Pancreas (tissue), 10 donors: Measurements from ENCODE around the gene SYNJ2. TPM values are rescaled to one million over a fixed set of nuclear protein-coding genes. Genes with fewer than 3 reads are reported as not detected.

Experiments used
- ATAC-seq, 4 donors: fragments of 200-7000 bp; cut with Tn5 transposase; one replicate each; pipeline versions ENCODE4 v1.8.0 to v1.9.1; 2020; ENCODE audit warnings: mild to moderate bottlenecking in 4 of 4, moderate library complexity in 4 of 4
- DNase-seq, 6 donors: peaks; one replicate each; pipeline ENCODE4 v3.0.0-alpha.2; 2020
- FAIRE-seq: peaks from 2 replicates; lab custom pipeline; 2012; peaks lifted over from hg19 to GRCh38; lab: Jason Lieb, UNC
- H3K27ac ChIP-seq, 4 donors: fragments of 200-600 bp; sonication (generic); 1 replicate in 3 of 4; 2 replicates in 1 of 4; pipeline versions ENCODE4 v1.5.0 to v1.8.0; 2020
- H3K27me3 ChIP-seq, 4 donors: fragments of 200-600 bp; one replicate each; pipeline ENCODE4 v1.8.0; 2021
- H3K36me3 ChIP-seq, 3 donors: fragments of 200-600 bp; sonication (generic) in 1 of 3; one replicate each; pipeline versions ENCODE4 v1.5.0 to v1.8.0; 2020 to 2021
- H3K4me1 ChIP-seq, 3 donors: fragments of 200-600 bp; one replicate each; pipeline ENCODE4 v1.8.0; 2021
- H3K4me3 ChIP-seq, 4 donors: fragments of 200-600 bp; sonication (generic) in 2 of 4; one replicate each; pipeline versions ENCODE4 v1.5.0 to v1.8.0; 2020 to 2021
- H3K9me3 ChIP-seq, 4 donors: fragments of 200-600 bp; one replicate each; pipeline ENCODE4 v1.8.0; 2021
- CTCF ChIP-seq, 4 donors: fragments of 200-600 bp; sonication (generic) in 3 of 4; IDR thresholded peaks; one replicate each; pipeline versions ENCODE4 v1.5.0 to v1.8.0; 2021; ENCODE audit warnings: antibody characterized with exemption in 4 of 4
- WGBS, 2 donors: extraction: QIAGEN DNeasy Blood & Tissue Kit; methylation state at CpG; one replicate each; pipeline ENCODE4 v1.1.7; 2013; 5-methylcytosine and 5-hydroxymethylcytosine counted together
- intact Hi-C, 3 donors: fragments of 100-400 bp; cut with DNase I; formaldehyde crosslinking; loops; one replicate each; pipeline versions ENCODE4 v1.11.1 to v1.14.2; 2022
- polyA plus RNA-seq, 2 donors: library from polyadenylated mRNA; stranded (reverse); fragments of 200-250 nt; gene quantifications; one replicate each; pipeline ENCODE4 v1.2.3, GENCODE V29; 2013
- total RNA-seq, 6 donors: library from RNA; stranded (reverse); fragmentation: NEBNext Ultra II Directional in 4 of 6; extraction: Animal tissue kit (Norgen Biotek cat#: 25700) in 4 of 6; gene quantifications; one replicate each; pipeline versions ENCODE4 v1.2.1 to v1.2.4, GENCODE V29; 2021 to 2023
- donor health status: healthy with polysubstance abuse.
- donor health status: DM: no; HTN: no; CAD: no; lungs with moderate emphysema.
- donor health status: DM: no; HTN: no; CAD: no.
- donor health status: control.
- donor health status: control.
- donor health status: Bipolar disorder and iron deficiency.
- donor health status: DM: yes; HTN: yes; CAD: no.
- donor health status: DM: no; HTN: no; CAD: no.
- donor health status: DM: no; HTN: no; CAD: no.
- donor health status: DM: yes; HTN: yes; CAD: no.

Gene SYNJ2
- total and polyA plus RNA-seq, 8 donors, result 7.9 to 17.1 (median 9.9) TPM

- H3K9me3 ChIP-seq, result no peaks in the 10 kb centered on the region
- FAIRE-seq (no peak), DNase-seq (no peak), ATAC-seq (no peak)
- no peaks in the 10 kb centered on the region for H3K27me3 ChIP-seq
- no peak overlapping the region for H3K4me3 ChIP-seq
- 84 to 91% methylated on average over 5 of the region's 5 CpGs for WGBS, 2 donors
- peak overlapping the region; percentile 71 to 93 (median 86) for H3K27ac ChIP-seq
- no peak for TF ChIP-seq CTCF (IDR thresholded peaks at IDR 0.05)
- intact Hi-C loops, result loop anchor here in 2 of 3 donors (10.0 kb wide), 3 partner anchors 67 to 307 kb away; no protein-coding TSS in a partner anchor
- peaks cover 3 to 14% (median 4%) of the 10 kb centered on the region in 3 donors for H3K36me3 ChIP-seq
- peaks cover 6 to 16% (median 11%) of the 10 kb centered on the region in 3 donors for H3K4me1 ChIP-seq
These were observed 79.7 kb downstream of the SYNJ2 start for GRCh38 chr6:158061361-158061708.

GRCh38 chr6:158061709-158062461 is 80.2 kb downstream of the SYNJ2 start:
- intact Hi-C loops, result loop anchor here in 2 of 3 donors (10.0 kb wide), 3 partner anchors 67 to 307 kb away; no protein-coding TSS in a partner anchor
- H3K27ac ChIP-seq, result peak overlapping the region; percentile 71 to 93 (median 86)
- peaks cover 6 to 16% (median 11%) of the 10 kb centered on the region in 3 donors for H3K4me1 ChIP-seq
- FAIRE-seq (no peak), ATAC-seq (no peak), DNase-seq (no peak)
- H3K4me3 ChIP-seq, result no peak overlapping the region
- H3K9me3 ChIP-seq, result no peaks in the 10 kb centered on the region
- no peak for TF ChIP-seq CTCF (IDR thresholded peaks at IDR 0.05)
- WGBS, 2 donors, result 91 to 94% methylated on average over 29 of the region's 29 CpGs
- H3K36me3 ChIP-seq, result peaks cover 3 to 19% (median 4%) of the 10 kb centered on the region in 3 donors
- no peaks in the 10 kb centered on the region for H3K27me3 ChIP-seq

GRCh38 chr6:158063736-158064135 is 82.1 kb downstream of the SYNJ2 start:
- DNase-seq, result no peak

GRCh38 chr6:158064725-158065251 is 83.1 kb downstream of the SYNJ2 start:
- Histone ChIP-seq H3K27me3 (no peaks in the 10 kb centered on the region), H3K4me3 (no peak overlapping the region), H3K27ac (no peak overlapping the region), H3K9me3 (no peaks in the 10 kb centered on the region), H3K4me1 (peaks cover 6 to 15% (median 8%) of the 10 kb centered on the region in 3 donors), H3K36me3 (peaks cover 3 to 22% (median 4%) of the 10 kb centered on the region in 3 donors)
- no peak for TF ChIP-seq CTCF (IDR thresholded peaks at IDR 0.05)
- intact Hi-C loops, result loop anchor here in 2 of 3 donors (10.0 kb wide), 3 partner anchors 70 to 310 kb away; no protein-coding TSS in a partner anchor
- DNase-seq (no peak), FAIRE-seq (no peak), ATAC-seq (peak in 2 of 4 donors; percentile 4 to 10)
- WGBS, 2 donors, result 90 to 93% methylated on average over 24 of the region's 24 CpGs

More at GRCh38 chr6:158063736-158064135, 82.1 kb downstream of the SYNJ2 start:
- peaks cover 6 to 16% (median 11%) of the 10 kb centered on the region in 3 donors for H3K4me1 ChIP-seq
- peaks cover 3 to 22% (median 4%) of the 10 kb centered on the region in 3 donors for H3K36me3 ChIP-seq
- H3K27ac ChIP-seq, result no peak overlapping the region
- no peak overlapping the region for H3K4me3 ChIP-seq
- no peak for ATAC-seq
- intact Hi-C loops, result loop anchor here in 2 of 3 donors (10.0 kb wide), 3 partner anchors 69 to 309 kb away; no protein-coding TSS in a partner anchor
- no peak for FAIRE-seq
- WGBS, 2 donors, result 95% methylated on average over 11 of the region's 11 CpGs
- TF ChIP-seq CTCF (IDR thresholded peaks at IDR 0.05), result no peak
- no peaks in the 10 kb centered on the region for H3K9me3 ChIP-seq
- H3K27me3 ChIP-seq, result no peaks in the 10 kb centered on the region
